C1 segment of cervical spinal cord (tissue), 14 donors: ENCODE measurements around the gene ZMAT3.
A peak's percentile ranks its signal among the peaks of the same experiment; 100 is the strongest.
"Not testable (repeated sequence)": the region's sequence is repeated elsewhere in the genome, so short reads cannot be mapped to it uniquely, and the experiment has no call there.

Experiments used
- DNase-seq, 14 donors: peaks; one replicate each; lab custom pipeline; 2025; lab: John Stamatoyannopoulos, UW

Gene ZMAT3

DNA sequence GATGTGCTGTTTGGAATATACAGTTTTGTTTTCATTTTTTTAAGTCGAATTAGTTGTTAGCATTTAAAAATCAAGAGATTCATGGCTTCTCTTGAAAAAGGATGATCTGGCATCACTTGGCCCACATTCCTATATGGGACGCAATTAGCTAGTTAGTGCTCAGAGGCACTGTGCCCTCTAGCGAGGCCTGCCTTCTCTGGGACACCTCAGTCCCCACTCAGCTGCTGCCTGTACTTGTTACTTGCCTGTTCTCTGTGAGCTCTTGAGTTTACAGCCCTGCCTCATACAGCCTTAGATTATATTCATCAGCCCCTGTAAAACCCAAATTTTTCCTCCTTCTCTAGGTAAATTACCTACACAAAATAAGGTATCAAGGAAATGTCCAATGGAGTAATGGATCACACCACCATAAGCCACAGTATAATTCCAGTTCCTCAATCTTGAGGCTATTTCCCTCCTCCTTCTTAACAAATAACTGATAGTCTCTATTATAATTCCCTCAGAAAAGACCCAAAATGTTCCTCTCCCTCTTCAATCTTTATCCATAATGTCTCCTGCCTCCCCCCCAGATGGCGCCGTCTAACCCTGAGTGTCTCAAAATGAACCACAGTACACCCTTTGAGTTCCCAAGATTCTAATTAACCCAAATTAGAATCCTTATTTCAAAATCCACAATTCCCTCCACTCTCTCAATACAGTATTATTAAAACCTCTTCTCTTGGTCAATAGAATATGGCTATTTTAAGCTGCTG is 2.7 kb downstream of the ZMAT3 start:
- DNase-seq = peak in 1 of 14 donors; percentile 1

DNA sequence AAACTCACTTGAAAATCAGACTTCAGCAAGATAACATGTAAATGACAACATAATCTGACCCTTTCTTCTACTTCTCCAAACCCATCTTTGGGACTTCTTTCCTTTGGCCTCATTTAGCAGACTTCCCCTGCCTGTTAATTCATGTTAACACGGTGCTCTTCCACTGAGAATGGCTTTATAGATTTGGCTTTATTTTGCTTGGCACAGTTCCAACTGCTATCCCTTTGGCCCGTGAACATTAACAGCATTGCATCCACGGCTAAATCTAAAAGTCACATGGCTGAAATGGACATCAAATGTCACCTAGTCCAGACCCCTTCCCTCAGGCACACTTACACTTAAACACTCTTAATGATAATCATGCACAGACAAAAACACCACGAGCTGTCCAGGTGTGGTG is 3.8 kb downstream of the ZMAT3 start:
- no peak for DNase-seq

DNA sequence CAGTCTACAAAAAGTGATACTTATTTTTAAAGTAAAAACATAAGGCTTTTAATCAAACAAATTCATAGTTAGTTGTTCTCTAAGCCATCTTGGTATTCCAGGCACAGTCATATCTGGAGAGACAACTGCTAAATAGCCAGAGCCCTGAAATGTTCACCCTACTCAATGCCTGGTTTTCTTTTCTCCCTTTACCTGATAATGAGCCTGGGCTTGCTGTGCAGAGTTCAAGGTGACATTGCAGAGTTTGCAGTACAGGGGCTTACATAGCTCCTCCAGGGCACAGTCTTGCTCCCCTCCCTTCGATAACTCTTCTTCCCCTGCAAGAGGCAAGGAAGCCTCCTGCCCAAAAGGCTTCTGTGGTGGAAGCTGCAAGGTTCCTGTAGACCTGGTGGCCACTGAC is 4.3 kb downstream of the ZMAT3 start:
- no peak for DNase-seq

DNA sequence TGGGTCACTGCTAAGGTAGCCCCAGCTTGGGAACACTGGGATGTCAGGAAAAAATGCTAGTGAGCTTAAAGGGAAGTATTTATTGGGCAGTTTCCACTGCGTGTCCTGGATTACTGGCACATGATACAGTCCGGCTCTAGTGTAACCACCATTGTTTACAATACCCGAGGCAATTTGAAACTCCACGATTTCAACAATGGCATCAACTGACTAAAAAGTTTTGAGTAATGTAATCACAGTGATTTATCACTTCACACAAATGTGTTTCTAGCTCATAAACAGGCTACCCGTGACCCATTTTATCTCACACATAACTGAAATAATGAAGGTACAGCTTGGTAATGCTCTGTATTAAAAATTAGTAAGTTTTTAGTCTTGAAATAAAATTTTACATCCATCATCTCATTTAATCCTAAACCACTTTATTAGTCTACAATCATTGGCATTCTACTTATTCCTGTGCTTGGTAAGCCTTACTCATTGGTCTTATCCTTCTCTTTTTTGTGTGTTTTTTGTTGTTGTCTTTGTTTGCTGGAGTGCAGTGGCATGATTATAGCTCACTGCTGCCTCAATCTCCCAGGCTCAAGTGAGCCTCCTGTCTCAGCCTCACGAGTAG is 7.6 kb downstream of the ZMAT3 start:
- no peak for DNase-seq

DNA sequence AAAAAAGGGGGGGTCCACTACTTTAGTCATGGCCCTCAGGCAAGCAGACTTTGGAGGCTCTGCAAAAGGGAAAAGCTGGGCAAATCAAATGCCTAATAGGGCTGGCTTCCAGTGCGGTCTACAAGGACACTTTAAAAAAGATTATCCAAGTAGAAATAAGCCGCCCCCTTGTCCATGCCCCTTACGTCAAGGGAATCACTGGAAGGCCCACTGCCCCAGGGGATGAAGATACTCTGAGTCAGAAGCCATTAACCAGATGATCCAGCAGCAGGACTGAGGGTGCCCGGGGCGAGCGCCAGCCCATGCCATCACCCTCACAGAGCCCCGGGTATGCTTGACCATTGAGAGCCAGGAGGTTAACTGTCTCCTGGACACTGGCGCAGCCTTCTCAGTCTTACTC is 15.3 kb downstream of the ZMAT3 start:
- DNase-seq = no peak

DNA sequence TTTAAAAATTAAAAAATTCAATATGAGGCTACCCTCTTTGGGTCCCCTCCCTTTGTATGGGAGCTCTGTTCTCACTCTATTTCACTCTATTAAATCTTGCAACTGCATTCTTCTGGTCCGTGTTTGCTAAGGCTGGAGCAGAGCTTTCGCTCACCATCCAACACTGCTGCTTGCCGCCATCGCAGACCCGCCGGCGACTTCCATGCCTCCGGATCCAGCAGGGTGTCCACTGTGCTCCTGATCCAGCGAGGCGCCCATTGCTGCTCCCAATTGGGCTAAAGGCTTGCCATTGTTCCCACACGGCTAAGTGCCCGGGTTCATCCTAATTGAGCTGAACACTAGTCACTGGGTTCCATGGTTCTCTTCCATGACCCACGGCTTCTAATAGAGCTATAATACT is 17.0 kb downstream of the ZMAT3 start:
- DNase-seq = not testable (repeated sequence)

DNA sequence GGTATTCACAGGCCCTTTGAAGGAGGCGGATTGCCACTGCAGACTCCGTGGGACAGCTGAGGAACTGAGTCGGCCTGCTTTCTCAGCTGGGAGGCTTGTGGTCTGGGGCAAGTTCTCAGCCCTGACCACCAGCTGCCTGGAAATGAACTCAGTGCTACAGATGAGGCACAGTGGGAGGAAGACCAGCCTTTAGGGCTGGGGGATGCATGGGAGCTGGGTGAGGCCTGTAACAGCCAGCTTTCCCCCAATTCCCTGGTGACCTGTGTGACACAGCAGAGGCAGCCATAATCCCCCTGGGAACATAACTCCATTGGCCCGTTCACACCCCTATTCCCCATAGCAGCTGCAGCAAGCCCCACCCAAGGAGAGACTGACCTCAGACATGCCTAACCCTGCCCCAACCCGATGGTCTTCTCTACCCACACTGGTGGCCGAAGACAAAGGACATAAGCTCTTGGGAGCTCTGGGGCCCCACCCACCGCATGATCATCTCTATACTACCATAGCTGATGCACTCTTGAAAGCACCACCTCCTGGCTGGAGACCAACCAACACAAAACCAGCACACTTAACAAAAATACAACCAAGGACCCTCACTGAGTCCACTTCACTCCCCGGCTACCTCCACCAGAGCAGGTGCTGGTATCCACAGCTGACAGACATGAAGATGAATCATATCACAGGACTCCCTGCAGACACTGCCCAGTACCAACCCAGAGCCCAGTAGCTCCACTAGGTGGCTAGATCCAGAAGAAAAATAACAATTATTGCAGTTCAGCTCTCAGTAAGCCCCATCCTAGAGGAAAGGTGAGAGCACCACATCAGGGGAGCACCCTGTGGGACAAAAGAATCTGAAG is 24.9 kb downstream of the ZMAT3 start:
- DNase-seq = no peak

DNA sequence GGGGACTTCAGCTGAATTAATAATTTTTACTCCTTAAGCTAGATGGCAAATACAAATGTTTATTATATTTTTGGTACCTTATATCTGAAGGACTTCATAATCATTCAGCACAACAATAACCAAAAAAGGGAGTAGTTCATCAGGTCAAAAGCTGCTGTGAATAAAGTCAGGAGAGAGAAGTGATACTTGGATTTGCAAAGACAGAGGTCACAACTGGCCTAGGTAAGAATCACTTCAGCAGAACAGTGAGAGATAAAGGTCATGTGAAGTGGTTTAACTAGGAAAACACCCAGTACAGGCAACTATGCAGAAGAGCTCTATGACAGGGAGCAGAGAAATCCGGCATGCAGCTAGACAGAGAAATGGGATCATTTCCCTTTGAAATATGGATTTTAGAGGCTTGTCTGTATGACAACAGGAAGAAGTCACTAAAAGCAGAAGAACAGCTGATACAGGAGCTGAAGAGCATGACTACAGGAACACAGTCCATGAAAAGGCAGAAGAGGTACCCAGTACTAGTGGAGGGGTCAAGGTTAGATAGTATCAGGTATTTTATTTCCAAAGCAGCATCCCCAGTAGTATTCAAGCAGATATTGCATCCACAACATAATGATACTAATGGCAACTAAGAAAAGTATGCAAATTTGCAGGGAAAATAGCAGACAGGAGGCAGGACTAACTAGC is 25.7 kb downstream of the ZMAT3 start:
- DNase-seq = no peak

DNA sequence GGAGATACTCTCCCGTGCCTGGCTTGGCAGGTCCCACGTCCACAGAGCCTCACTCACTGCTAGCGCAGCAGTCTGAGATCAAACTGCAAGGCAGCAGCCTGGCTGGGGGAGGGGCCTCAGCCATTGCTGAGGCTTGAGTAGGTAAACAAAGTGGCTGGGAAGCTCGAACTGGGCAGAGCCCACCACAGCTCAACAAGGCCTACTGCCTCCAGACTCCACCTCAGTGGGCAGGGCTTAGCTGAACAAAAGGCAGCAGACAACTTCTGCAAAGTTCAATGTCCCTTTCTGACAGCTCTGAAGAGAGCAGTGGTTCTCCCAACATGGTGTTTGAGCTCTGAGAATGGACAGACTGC is 32.7 kb downstream of the ZMAT3 start:
- DNase-seq = not testable (repeated sequence)

DNA sequence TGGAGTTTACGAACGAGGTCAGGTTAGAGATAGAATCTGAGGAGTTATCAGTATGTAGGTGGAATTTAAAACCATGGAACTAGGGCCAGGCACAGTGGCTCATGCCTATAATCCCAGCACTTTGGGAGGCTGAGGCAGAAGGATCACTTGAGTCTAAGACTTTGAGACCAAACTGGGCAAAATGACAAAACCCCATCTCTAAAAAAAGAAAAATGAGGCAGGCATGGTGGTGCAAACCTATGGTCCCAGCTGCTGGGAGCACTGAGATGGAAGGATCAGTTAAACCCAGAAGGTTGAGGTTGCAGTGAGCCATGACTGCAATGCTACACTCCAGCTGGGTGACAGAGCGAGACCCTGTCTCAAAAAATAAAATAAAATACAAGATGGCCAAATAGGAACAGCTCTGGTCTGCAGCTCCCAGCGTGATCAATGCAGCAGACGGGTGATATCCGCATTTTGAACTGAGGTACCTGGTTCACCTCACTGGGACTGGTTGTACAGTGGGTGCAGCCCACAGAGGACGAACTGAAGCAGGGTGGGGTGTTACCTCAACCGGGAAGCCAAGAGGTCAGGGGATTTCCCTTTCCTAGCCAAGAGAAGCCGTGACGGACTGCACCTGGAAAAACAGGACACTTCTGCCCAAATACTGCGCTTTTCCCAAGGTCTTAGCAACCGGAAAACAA is 33.3 kb downstream of the ZMAT3 start:
- DNase-seq = no peak

DNA sequence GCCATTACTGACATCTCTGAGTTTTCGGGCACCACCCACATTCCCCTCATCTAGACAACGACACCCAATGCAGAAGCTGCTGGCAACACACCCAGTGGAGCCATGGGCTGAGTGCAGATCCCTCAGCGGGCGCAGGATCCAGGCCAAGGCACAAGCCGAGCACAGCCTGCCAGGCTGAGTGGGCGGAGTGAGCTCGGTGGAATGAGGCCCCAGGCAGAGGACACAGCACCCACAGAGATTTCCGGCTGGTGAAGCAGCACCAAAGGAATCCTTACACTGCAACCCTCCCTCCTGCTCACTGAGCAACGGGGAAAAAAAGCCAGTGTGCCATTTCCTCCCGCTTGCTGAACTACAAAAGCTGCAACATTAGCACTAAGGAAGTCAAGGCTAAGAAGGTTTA is 34.3 kb downstream of the ZMAT3 start:
- peak in 6 of 14 donors; percentile 5 to 40 (median 14) for DNase-seq

DNA sequence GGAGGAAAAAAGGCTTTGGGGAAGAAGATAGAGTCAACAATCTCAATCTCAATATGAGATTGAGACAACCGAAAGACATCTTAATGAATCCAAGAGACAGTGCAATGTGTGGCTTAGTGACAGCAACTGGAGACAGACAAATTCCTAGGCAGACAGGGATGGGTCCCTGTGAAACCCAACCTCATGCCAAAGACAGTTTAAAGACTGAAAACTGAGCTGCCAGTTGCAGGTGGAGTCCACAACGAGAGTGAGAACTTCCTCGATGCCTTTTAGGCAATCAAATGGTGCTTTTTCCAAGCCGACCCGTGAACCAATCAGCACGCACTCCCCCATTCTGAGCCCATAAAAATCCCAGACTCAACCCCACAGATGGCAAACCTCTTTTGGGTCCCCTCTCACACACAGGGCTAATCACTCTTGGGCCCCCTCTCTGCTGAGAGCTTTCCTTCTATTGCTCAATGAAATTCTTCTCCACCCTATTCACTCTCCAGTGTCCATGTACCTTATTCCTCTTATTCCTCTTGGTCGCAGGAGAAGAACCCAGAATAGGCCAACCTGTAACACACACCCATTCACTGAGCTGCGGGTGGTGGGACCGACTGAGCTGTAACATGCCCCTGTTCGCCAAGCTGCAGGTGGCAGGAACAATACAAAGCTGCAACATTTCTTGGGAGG is 34.8 kb downstream of the ZMAT3 start:
- DNase-seq = no peak

DNA sequence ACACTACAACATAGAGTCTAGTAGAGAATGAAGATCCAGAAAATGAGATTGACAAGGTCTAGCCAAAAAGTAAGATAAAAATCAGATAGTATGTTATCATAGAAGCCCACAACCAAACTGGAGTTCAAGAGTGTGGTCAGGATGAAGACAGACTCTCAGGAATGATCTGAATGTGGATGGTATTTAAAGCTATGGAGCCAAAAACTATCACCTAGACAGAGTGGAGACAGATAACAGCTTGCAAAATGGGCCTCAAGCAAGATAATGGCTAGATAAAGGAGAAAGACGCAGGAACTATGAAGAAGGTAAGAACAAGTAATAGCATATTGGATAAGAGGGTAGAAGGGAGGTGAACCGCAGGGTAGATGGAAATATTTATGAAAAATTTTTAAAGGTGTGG is 35.4 kb downstream of the ZMAT3 start:
- no peak for DNase-seq

DNA sequence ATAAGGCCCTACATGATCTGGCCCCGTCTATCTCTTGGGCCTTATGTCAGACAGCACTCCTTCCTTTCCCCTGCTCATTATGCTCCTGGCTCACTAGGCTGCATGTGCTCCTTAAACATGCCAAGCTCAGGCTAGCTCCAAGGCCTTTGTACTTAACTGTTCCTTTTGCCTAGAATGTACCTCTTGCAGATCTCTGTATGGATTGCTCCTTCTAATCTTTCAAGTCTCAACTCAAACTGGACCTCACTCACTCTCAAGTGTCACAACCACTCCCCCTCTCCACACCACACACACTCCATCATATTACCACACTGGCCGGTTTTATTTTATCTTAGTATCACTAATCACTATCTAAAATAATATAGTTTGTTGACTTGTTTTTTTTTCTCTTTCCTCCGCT is 36.4 kb downstream of the ZMAT3 start:
- no peak for DNase-seq

DNA sequence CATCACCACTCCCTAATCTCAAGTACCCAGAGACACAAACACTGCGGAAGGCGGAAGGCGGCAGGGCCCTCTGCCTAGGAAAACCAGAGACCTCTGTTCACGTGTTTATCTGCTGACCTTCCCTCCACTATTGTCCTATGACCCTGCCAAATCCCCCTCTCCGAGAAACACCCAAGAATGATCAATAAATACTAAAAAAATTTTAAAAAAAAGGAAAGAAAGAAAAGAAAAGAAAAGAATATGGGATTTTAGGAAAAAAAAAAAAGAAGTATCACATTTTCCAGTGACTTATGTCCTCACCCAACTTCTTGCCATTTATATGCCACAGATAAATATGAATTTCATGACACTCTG is 38.3 kb downstream of the ZMAT3 start:
- not testable (repeated sequence) for DNase-seq

DNA sequence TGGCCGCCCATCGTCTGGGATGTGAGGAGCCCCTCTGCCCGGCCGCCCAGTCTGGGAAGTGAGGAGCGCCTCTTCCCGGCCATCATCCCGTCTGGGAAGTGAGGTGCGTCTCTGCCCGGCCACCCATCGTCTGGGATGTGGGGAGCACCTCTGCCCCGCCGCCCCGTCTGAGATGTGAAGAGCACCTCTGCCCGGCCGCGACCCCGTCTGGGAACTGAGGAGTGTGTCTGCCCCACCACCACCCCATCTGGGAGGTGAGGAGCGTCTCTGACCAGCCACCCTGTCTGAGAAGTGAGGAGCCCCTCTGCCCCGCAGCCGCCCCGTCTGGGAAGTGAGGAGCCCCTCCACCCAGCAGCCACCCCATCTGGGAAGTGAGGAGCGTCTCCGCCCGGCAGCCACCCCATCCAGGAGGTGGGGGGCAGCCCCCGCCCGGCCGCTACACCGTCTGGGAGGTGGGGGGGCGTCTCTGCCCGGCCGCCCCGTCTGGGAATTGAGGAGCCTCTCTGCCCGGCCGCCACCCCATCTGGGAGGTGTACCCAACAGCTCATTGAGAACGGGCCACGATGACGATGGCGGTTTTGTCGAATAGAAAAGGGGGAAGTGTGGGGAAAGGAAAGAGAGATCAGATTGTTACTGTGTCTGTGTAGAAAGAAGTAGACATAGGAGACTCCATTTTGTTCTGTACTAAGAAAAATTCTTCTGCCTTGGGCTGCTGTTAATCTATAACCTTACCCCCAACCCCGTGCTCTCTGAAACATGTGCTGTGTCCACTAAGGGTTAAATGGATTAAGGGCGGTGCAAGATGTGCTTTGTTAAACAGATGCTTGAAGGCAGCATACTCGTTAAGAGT is 38.9 kb downstream of the ZMAT3 start:
- not testable (repeated sequence) for DNase-seq

DNA sequence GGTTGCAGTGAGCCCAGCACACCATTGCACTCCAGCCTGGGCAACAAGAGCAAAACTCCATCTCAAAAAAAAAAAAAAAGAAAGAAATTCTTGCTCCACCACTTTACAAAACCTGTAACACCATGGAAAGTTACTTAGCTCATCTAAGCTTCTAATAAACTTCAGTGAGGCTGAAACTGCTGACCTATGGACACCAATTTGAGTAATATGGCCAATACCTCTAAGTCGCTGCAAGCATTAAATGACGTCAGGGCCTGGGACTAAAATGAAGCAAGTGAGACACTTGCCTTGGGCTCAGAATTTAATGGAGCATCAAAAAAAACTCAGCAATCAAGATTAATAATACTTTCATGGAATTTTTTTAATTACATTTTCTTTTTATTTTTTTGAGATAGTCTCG is 42.5 kb downstream of the ZMAT3 start:
- no peak for DNase-seq

DNA sequence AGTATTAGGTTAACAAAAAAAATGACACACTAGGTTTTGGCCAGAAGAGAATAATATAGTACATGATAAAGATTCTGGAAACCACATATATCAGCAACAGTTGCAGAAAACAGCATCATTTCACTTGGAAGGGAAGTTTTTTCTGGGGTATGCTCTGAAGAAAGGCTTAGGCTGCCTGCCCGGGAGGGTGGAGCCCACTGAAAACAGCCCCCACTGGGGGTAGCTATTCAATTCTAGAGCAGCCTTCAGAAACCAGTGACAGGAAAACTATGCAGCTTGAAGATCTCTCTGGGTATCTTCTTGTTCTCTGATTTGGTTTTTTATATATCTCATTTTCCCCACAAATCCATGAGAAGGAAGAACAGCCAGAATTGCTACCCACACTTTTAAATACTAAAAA is 43.2 kb downstream of the ZMAT3 start:
- DNase-seq = no peak

DNA sequence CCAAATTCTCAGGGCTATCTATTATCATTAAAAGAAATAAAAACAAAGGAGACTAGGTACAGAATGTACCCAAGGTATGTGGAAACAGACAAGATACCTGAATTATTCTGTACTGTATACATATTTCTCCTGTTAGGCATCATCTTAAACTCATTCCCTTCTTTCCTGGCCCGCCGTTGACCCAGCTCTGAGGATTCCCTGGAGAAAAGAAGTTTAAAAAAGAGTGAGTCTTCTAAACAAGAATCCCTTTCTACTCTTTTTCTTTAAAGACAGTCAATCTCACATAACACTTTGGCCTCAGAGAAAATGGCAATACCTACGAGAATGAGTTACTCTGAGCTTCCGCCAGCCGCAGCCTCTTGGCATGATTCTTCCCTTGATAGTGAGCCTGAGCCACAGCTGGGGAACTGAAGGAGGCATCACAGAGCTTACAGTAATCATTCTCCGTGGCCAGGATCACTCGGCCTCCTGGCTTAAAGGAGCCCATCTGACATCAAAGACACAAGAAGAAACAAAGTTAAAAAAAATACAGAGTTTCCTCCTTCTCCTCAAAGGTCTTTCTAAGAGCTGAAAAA is 44.2 kb downstream of the ZMAT3 start:
- no peak for DNase-seq

DNA sequence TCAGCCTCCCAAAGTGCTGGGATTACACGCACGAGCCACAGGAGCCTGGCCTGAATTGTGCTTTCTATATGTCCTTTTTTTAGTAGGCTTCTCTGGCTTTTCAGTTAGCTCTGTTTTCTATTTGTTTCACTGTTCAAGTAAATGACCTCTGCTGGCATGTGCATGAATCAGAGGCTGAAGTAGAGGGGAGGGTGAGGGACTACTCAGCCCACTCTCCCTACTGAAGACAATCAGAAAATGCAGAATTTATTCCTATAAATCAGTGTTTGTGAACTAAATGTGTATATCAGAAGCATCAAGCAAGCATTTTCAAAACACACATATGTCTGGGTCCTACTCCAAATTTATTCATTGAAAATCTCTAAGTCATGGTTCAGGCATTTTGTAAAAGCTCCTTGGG is 45.0 kb downstream of the ZMAT3 start:
- no peak for DNase-seq
